Measurements from ENCODE around the gene SPTLC3. TPM values are rescaled to one million over a fixed set of nuclear protein-coding genes. Genes with fewer than 3 reads are reported as not detected.

SPTLC3 gene
- total and polyA plus RNA-seq, 9 donors, result 2.1 to 10.5 (median 8.8) TPM

- intact Hi-C loops (cut with DNase I), result loop anchor here in 2 of 4 donors (5.0 to 10.0 kb wide), 2 partner anchors 144 to 653 kb away; no protein-coding TSS in a partner anchor
- WGBS, 3 donors, result 83 to 86% (median 86%) methylated on average over 5 of the region's 5 CpGs
- no peak for TF ChIP-seq EP300 (IDR thresholded peaks at IDR 0.05)
- no peak for TF ChIP-seq POLR2A (IDR thresholded peaks at IDR 0.05)
- no peak for TF ChIP-seq CTCF (IDR thresholded peaks at IDR 0.05)
These were observed 102.6 kb downstream of the SPTLC3 start for GRCh38 chr20:13111249-13111911.

GRCh38 chr20:13113731-13114130 lies 105.0 kb downstream of the SPTLC3 start:
- TF ChIP-seq POLR2A (IDR thresholded peaks at IDR 0.05), result no peak
- TF ChIP-seq CTCF (IDR thresholded peaks at IDR 0.05), result no peak
- TF ChIP-seq EP300 (IDR thresholded peaks at IDR 0.05), result no peak
- no peak overlapping the region for H3K4me3 ChIP-seq
- WGBS, 3 donors, result 98 to 99% (median 98%) methylated on average over 3 of the region's 3 CpGs
- DNase-seq, result no peak
- H3K4me1 ChIP-seq (ENCODE audit: insufficient read depth), result no peaks in the 10 kb centered on the region
- H3K27ac ChIP-seq, result no peak overlapping the region
- intact Hi-C loops (cut with DNase I), result loop anchor here in 2 of 4 donors (5.0 to 10.0 kb wide), 2 partner anchors 146 to 651 kb away; no protein-coding TSS in a partner anchor
- H3K9me3 ChIP-seq, result no peaks in the 10 kb centered on the region
- H3K27me3 ChIP-seq, result no peaks in the 10 kb centered on the region
- no peaks in the 10 kb centered on the region for H3K36me3 ChIP-seq

More at GRCh38 chr20:13111249-13111911, 102.6 kb downstream of the SPTLC3 start:
- DNase-seq, result no peak
- H3K27me3 ChIP-seq, result no peaks in the 10 kb centered on the region
- no peaks in the 10 kb centered on the region for H3K4me1 ChIP-seq (ENCODE audit: insufficient read depth)
- no peaks in the 10 kb centered on the region for H3K9me3 ChIP-seq
- no peak overlapping the region for H3K4me3 ChIP-seq
- H3K36me3 ChIP-seq, result no peaks in the 10 kb centered on the region
- no peak overlapping the region for H3K27ac ChIP-seq

- Histone ChIP-seq H3K36me3 (no peaks in the 10 kb centered on the region), H3K4me3 (no peak overlapping the region), H3K9me3 (no peaks in the 10 kb centered on the region), H3K27me3 (no peaks in the 10 kb centered on the region), H3K27ac (no peak overlapping the region), H3K4me1 (ENCODE audit: insufficient read depth) (no peaks in the 10 kb centered on the region)
- DNase-seq, result no peak
- no peak for TF ChIP-seq EP300 (IDR thresholded peaks at IDR 0.05)
- no peak for TF ChIP-seq POLR2A (IDR thresholded peaks at IDR 0.05)
- TF ChIP-seq CTCF (IDR thresholded peaks at IDR 0.05), result no peak
- 88 to 93% (median 90%) methylated on average over 2 of the region's 2 CpGs for WGBS, 3 donors
- intact Hi-C loops (cut with DNase I), result loop anchor here in 1 of 4 donors (10.0 kb wide), 1 partner anchor 648 kb away; no protein-coding TSS in a partner anchor
These were observed 108.4 kb downstream of the SPTLC3 start for GRCh38 chr20:13117200-13117599.

GRCh38 chr20:13118676-13119075 lies 109.9 kb downstream of the SPTLC3 start:
- intact Hi-C loops (cut with DNase I), result loop anchor here in 1 of 4 donors (10.0 kb wide), 1 partner anchor 646 kb away; no protein-coding TSS in a partner anchor
- no peak overlapping the region for H3K4me3 ChIP-seq
- no peaks in the 10 kb centered on the region for H3K4me1 ChIP-seq (ENCODE audit: insufficient read depth)
- no peaks in the 10 kb centered on the region for H3K9me3 ChIP-seq
- no peak for TF ChIP-seq EP300 (IDR thresholded peaks at IDR 0.05)
- no peak for TF ChIP-seq CTCF (IDR thresholded peaks at IDR 0.05)
- no peak for TF ChIP-seq POLR2A (IDR thresholded peaks at IDR 0.05)
- no peak for DNase-seq
- no peaks in the 10 kb centered on the region for H3K27me3 ChIP-seq
- H3K36me3 ChIP-seq, result no peaks in the 10 kb centered on the region
- H3K27ac ChIP-seq, result no peak overlapping the region
- 57 to 71% (median 71%) methylated on average over 1 of the region's 1 CpG for WGBS, 3 donors
